AG08396 (cell line): Measurements from ENCODE around the gene FAM170B.

ENCODE experiments used
- DNase-seq: peaks from one replicate; pipeline ENCODE4 v3.0.0; 2012; ENCODE audit warnings: low spot score, mixed read lengths

The FAM170B gene

GRCh38 chr10:49133706-49134248 is at the start of gene FAM170B:
FAM170B (minus strand) TSS chr10:49134021; CDS start chr10:49133918, 103 bp downstream.
- DNase-seq, result no peak

GRCh38 chr10:49182776-49183175 is 49.0 kb upstream of the FAM170B start:
- DNase-seq, result no peak

- no peak for DNase-seq
These were observed 46.6 kb upstream of the FAM170B start for GRCh38 chr10:49180444-49180860.

GRCh38 chr10:49179699-49180443 is 46.0 kb upstream of the FAM170B start:
- DNase-seq, result no peak

- DNase-seq, result no peak
These were observed 45.0 kb upstream of the FAM170B start for GRCh38 chr10:49178489-49179471.

- peak; percentile 87 for DNase-seq
These were observed 43.9 kb upstream of the FAM170B start for GRCh38 chr10:49177391-49178355.

- no peak for DNase-seq
These were observed 42.8 kb upstream of the FAM170B start for GRCh38 chr10:49176310-49177268.

GRCh38 chr10:49175587-49176309 is 41.9 kb upstream of the FAM170B start:
- DNase-seq, result no peak

- DNase-seq, result no peak
These were observed 41.2 kb upstream of the FAM170B start for GRCh38 chr10:49174926-49175500.

- no peak for DNase-seq
These were observed 40.6 kb upstream of the FAM170B start for GRCh38 chr10:49174261-49174925.

- no peak for DNase-seq
These were observed 40.0 kb upstream of the FAM170B start for GRCh38 chr10:49173853-49174252.

GRCh38 chr10:49173201-49173772 is 39.5 kb upstream of the FAM170B start:
- DNase-seq, result no peak

GRCh38 chr10:49172777-49173132 is 38.9 kb upstream of the FAM170B start:
- no peak for DNase-seq

- DNase-seq, result no peak
These were observed 38.4 kb upstream of the FAM170B start for GRCh38 chr10:49172061-49172776.

GRCh38 chr10:49171326-49172060 is 37.7 kb upstream of the FAM170B start:
- DNase-seq, result no peak

GRCh38 chr10:49170632-49171325 is 37.0 kb upstream of the FAM170B start:
- no peak for DNase-seq
